Skeletal muscle tissue (tissue), 4 donors: ENCODE data around the gene KCNJ18. TPM values are rescaled to one million over a fixed set of nuclear protein-coding genes. Genes with fewer than 3 reads are reported as not detected.
"Not testable (repeated sequence)": the region's sequence is repeated elsewhere in the genome, so short reads cannot be mapped to it uniquely, and the experiment has no call there.

ENCODE experiments used
- H3K27ac ChIP-seq: one replicate; pipeline ENCODE4 v1.7.0; 2013; ENCODE audit warnings: mild to moderate bottlenecking, low read depth, low read length, inconsistent platforms
- H3K27me3 ChIP-seq, 3 donors: one replicate each; pipeline ENCODE4 v1.7.0; 2013; ENCODE audit warnings: low read length in 3 of 3; ENCODE audit not compliant: control insufficient read depth in 3 of 3, insufficient read depth in 3 of 3
- H3K36me3 ChIP-seq, 3 donors: one replicate each; pipeline ENCODE4 v1.7.0; 2013; ENCODE audit warnings: low read length in 3 of 3; ENCODE audit not compliant: control insufficient read depth in 3 of 3, insufficient read depth in 3 of 3
- H3K4me1 ChIP-seq, 3 donors: one replicate each; pipeline ENCODE4 v1.7.0; 2013; ENCODE audit warnings: low read length in 3 of 3, mild to moderate bottlenecking in 3 of 3; ENCODE audit not compliant: control insufficient read depth in 3 of 3, insufficient read depth in 3 of 3
- H3K4me3 ChIP-seq, 3 donors: one replicate each; pipeline ENCODE4 v1.7.0; 2013; ENCODE audit warnings: low read length in 3 of 3
- H3K9ac ChIP-seq, 3 donors: one replicate each; pipeline ENCODE4 v1.7.0; 2013; ENCODE audit warnings: low read length in 3 of 3, mild to moderate bottlenecking in 3 of 3, moderate library complexity in 2 of 3, low read depth in 1 of 3
- H3K9me3 ChIP-seq, 3 donors: one replicate each; pipeline ENCODE4 v1.7.0; 2013; ENCODE audit warnings: low read length in 3 of 3; ENCODE audit not compliant: control insufficient read depth in 3 of 3
- total RNA-seq: library from RNA; depleted of rRNA; stranded (reverse); fragments of >200 nt; gene quantifications from one replicate; pipeline ENCODE4 v1.2.3, GENCODE V29; 2014
- donor health status: Osteomylitis.

The KCNJ18 gene
- total RNA-seq, 1 donor from 2014 or later: not detected

- not testable (repeated sequence) for H3K4me1 ChIP-seq, H3K9me3 ChIP-seq, H3K27me3 ChIP-seq, H3K36me3 ChIP-seq, H3K9ac ChIP-seq, H3K27ac ChIP-seq, H3K4me3 ChIP-seq
Measured at GRCh38 chr17:21744621-21745020, 52.3 kb downstream of the KCNJ18 start.

GRCh38 chr17:21745385-21746054 is 53.2 kb downstream of the KCNJ18 start:
- H3K27ac ChIP-seq, H3K9me3 ChIP-seq, H3K4me1 ChIP-seq: not testable (repeated sequence)

GRCh38 chr17:21746415-21746814 is 54.1 kb downstream of the KCNJ18 start:
- H3K27me3 ChIP-seq, H3K27ac ChIP-seq, H3K36me3 ChIP-seq, H3K9me3 ChIP-seq, H3K4me1 ChIP-seq, H3K9ac ChIP-seq, H3K4me3 ChIP-seq: not testable (repeated sequence)

More at GRCh38 chr17:21745385-21746054, 53.2 kb downstream of the KCNJ18 start:
- not testable (repeated sequence) for H3K9ac ChIP-seq, H3K36me3 ChIP-seq, H3K4me3 ChIP-seq, H3K27me3 ChIP-seq

GRCh38 chr17:21747195-21747915 is 55.0 kb downstream of the KCNJ18 start:
- not testable (repeated sequence) for H3K27ac ChIP-seq, H3K9ac ChIP-seq, H3K9me3 ChIP-seq, H3K4me1 ChIP-seq, H3K36me3 ChIP-seq, H3K27me3 ChIP-seq, H3K4me3 ChIP-seq

GRCh38 chr17:21748686-21749085 is 56.4 kb downstream of the KCNJ18 start:
- not testable (repeated sequence) for H3K27ac ChIP-seq, H3K27me3 ChIP-seq, H3K4me1 ChIP-seq, H3K9ac ChIP-seq, H3K36me3 ChIP-seq, H3K4me3 ChIP-seq, H3K9me3 ChIP-seq

GRCh38 chr17:21749696-21750531 is 57.6 kb downstream of the KCNJ18 start:
- not testable (repeated sequence) for H3K27me3 ChIP-seq, H3K9me3 ChIP-seq, H3K4me1 ChIP-seq, H3K27ac ChIP-seq, H3K36me3 ChIP-seq, H3K9ac ChIP-seq, H3K4me3 ChIP-seq

GRCh38 chr17:21751111-21751510 is 58.8 kb downstream of the KCNJ18 start:
- not testable (repeated sequence) for H3K36me3 ChIP-seq, H3K9ac ChIP-seq, H3K9me3 ChIP-seq, H3K27ac ChIP-seq, H3K27me3 ChIP-seq, H3K4me1 ChIP-seq, H3K4me3 ChIP-seq
